Spleen (tissue), 7 donors: ENCODE data around the gene MFNG.
A peak's percentile ranks its signal among the peaks of the same experiment; 100 is the strongest.

Experiments
- POLR2A ChIP-seq, 3 donors: fragments of 450-650 bp; IDR thresholded peaks; one replicate each; pipeline ENCODE4 v1.5.1; 2017; ENCODE audit warnings: antibody characterized with exemption in 3 of 3, mild to moderate bottlenecking in 1 of 3
- POLR2AphosphoS5 ChIP-seq, 3 donors: sonication (generic); formaldehyde crosslinking; IDR thresholded peaks; one replicate each; pipeline ENCODE4 v1.5.1; 2017; ENCODE audit warnings: antibody characterized with exemption in 3 of 3
- TF ChIP-seq, protein P1 (sequence below), 11 experiments: fragments of 200-600 bp in 7 of 11; fragments of 450-650 bp in 4 of 11; sonication (generic) in 4 of 11; IDR thresholded peaks in 8 of 11; conservative IDR thresholded peaks in 3 of 11; 1 replicate in 7 of 11; 2 replicates in 4 of 11; pipeline versions ENCODE4 v1.4.0 to v1.8.0; 2016 to 2021; ENCODE audit warnings: antibody characterized with exemption in 11 of 11, inconsistent platforms in 4 of 11, mild to moderate bottlenecking in 1 of 11
- donor health status: DM: no; HTN: no; CAD: no; lungs with moderate emphysema.
- donor health status: DM: no; HTN: no; CAD: no.
- donor health status: DM: no; HTN: no; CAD: no.

- TF ChIP-seq, protein P1, sequence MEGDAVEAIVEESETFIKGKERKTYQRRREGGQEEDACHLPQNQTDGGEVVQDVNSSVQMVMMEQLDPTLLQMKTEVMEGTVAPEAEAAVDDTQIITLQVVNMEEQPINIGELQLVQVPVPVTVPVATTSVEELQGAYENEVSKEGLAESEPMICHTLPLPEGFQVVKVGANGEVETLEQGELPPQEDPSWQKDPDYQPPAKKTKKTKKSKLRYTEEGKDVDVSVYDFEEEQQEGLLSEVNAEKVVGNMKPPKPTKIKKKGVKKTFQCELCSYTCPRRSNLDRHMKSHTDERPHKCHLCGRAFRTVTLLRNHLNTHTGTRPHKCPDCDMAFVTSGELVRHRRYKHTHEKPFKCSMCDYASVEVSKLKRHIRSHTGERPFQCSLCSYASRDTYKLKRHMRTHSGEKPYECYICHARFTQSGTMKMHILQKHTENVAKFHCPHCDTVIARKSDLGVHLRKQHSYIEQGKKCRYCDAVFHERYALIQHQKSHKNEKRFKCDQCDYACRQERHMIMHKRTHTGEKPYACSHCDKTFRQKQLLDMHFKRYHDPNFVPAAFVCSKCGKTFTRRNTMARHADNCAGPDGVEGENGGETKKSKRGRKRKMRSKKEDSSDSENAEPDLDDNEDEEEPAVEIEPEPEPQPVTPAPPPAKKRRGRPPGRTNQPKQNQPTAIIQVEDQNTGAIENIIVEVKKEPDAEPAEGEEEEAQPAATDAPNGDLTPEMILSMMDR (IDR thresholded peaks at IDR 0.05 in 8 of 11, conservative IDR thresholded peaks at IDR 0.05 in 3 of 11) = no peak
- TF ChIP-seq POLR2A (IDR thresholded peaks at IDR 0.05) = no peak
- TF ChIP-seq POLR2AphosphoS5 (IDR thresholded peaks at IDR 0.05) = peak in 1 of 3 donors; percentile 15
Observed at GRCh38 chr22:37462983-37463382, 23.2 kb downstream of the MFNG start.
